Upper lobe of left lung (tissue), 4 donors: ENCODE measurements around the gene CDKN1B.

ENCODE experiments used
- CTCF ChIP-seq, 6 experiments: fragments of 450-650 bp in 4 of 6; fragments of 200-600 bp in 2 of 6; sonication (generic) in 2 of 6; IDR thresholded peaks; one replicate each; pipeline ENCODE4 v1.5.1; 2016 to 2019; ENCODE audit warnings: antibody characterized with exemption in 6 of 6
- POLR2A ChIP-seq, 4 donors: fragments of 450-650 bp; IDR thresholded peaks; one replicate each; pipeline ENCODE4 v1.5.1; 2016 to 2017; ENCODE audit warnings: antibody characterized with exemption in 4 of 4, mild to moderate bottlenecking in 2 of 4

- TF ChIP-seq POLR2A (IDR thresholded peaks at IDR 0.05) (peak in 3 of 4 donors; percentile 75 to 95 (median 91)), CTCF (IDR thresholded peaks at IDR 0.05) (peak in 2 of 6 experiments; percentile 29 to 41)
Measured at GRCh38 chr12:12725086-12725955, 8.2 kb downstream of the CDKN1B start.
